ENCODE measurements around the gene MXRA5.
"Not testable (repeated sequence)": the region's sequence is repeated elsewhere in the genome, so short reads cannot be mapped to it uniquely, and the experiment has no call there.

MXRA5 gene, protein sequence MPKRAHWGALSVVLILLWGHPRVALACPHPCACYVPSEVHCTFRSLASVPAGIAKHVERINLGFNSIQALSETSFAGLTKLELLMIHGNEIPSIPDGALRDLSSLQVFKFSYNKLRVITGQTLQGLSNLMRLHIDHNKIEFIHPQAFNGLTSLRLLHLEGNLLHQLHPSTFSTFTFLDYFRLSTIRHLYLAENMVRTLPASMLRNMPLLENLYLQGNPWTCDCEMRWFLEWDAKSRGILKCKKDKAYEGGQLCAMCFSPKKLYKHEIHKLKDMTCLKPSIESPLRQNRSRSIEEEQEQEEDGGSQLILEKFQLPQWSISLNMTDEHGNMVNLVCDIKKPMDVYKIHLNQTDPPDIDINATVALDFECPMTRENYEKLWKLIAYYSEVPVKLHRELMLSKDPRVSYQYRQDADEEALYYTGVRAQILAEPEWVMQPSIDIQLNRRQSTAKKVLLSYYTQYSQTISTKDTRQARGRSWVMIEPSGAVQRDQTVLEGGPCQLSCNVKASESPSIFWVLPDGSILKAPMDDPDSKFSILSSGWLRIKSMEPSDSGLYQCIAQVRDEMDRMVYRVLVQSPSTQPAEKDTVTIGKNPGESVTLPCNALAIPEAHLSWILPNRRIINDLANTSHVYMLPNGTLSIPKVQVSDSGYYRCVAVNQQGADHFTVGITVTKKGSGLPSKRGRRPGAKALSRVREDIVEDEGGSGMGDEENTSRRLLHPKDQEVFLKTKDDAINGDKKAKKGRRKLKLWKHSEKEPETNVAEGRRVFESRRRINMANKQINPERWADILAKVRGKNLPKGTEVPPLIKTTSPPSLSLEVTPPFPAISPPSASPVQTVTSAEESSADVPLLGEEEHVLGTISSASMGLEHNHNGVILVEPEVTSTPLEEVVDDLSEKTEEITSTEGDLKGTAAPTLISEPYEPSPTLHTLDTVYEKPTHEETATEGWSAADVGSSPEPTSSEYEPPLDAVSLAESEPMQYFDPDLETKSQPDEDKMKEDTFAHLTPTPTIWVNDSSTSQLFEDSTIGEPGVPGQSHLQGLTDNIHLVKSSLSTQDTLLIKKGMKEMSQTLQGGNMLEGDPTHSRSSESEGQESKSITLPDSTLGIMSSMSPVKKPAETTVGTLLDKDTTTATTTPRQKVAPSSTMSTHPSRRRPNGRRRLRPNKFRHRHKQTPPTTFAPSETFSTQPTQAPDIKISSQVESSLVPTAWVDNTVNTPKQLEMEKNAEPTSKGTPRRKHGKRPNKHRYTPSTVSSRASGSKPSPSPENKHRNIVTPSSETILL (N-terminal part only)

DNA sequence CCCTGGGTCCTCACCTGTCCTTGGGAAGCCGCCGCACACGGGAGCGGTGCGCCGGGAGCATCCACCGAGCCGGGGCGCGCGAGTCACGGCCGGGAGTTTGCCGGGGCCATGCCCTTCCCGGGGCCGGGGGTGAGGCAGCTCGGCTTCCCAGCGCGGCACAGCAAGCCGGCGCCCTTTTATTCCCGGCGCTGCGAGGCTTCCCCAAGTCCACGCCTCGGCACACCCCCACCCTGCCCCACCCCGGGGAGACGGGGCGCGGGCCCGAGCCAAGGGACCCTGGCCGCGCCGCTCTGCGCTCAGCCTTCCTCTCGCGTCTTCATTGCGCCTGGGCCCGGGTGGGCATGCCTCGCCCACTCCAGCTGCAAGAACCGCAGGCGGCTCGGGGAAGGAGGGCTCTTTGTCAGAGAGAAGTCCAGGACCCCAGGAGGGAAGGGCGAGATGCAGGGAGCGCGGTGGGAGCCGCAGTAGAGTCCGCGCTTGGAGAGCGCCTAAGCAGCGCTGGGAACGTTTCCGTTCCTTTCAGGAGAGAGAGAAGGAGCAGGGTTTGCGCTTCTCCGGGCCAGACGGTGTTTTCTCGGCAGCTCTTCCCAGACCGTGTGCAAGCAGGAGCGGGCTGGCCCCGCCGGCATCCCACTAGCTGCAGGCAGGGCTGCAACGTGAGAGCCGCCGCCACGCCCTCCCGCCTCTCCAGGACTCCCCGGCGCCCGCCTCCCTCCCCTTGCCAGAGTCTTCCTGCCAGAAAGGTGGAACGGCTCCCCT lies at the start of gene MXRA5:
Gene MXRA5 (minus strand): TSS at position 152 of the 759 bp plus-strand sequence. CDS start 2,819 bp downstream, outside the sequence.
- no peak for TF ChIP-seq Cebpa-rat (IDR thresholded peaks at IDR 0.05)
- Histone ChIP-seq H3K36me3 (no peaks in the 10 kb centered on the region), H3K27me3 (no peaks in the 10 kb centered on the region), H3K27ac (no peak within 1 kb of the TSS), H3K9ac (no peak within 1 kb of the TSS), H3K4me3 (no peak within 1 kb of the TSS), H3K9me3 (peaks cover 41% of the 10 kb centered on the region), H3K4me1 (no peaks in the 10 kb centered on the region), H4K20me1 (no peaks in the 10 kb centered on the region), H3K4me2 (no peak within 1 kb of the TSS)

DNA sequence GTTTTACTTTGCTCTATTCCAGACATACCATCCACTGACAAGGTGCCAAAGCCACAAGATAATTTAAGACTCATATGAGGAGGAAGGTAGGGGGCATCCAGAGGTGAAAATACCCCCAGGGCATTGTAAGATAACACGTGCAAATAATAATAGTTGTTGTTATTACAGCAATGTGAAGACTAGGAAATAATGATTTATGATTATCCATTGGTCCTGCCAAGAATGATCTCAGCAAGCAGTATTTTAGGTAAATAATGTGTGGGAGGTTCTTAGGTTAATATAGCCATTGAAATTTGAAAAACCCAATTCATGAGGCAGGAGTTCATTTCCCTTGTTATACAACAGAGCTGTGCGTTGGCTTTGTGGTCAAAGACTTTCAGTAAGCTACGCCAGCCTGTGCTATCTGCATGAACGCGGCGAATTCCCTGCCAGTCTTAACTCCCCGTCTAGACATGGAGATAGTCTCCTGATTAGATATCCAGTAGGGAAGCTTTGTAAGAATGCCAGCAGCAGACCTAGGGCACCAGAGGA lies 47.2 kb upstream of the MXRA5 start:
- Histone ChIP-seq H3K4me2 (no peak overlapping the region), H3K4me3 (no peak overlapping the region), H3K27me3 (no peaks in the 10 kb centered on the region), H3K27ac (no peak overlapping the region), H4K20me1 (no peaks in the 10 kb centered on the region), H3K4me1 (no peaks in the 10 kb centered on the region), H3K9ac (no peak overlapping the region), H3K9me3 (no peaks in the 10 kb centered on the region), H3K36me3 (no peaks in the 10 kb centered on the region)
- TF ChIP-seq Cebpa-rat (IDR thresholded peaks at IDR 0.05): no peak

DNA sequence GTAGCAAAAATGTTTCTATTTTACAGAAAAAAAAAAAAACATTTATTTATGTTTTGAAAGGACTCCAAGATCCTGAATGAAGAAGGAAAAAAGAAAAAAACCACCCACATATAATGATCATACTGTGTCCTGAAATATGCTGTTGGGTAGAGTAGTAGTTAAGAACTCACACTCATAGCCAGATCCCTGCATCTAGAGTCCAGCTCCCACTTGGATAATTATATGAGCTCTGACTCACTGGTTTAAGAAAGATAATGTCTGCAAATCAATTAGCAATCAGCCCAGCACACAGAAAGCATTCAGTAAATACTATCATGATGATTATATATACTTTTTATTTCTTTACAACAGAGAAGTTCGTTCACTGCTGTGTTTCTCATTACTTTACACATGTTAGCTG lies 46.7 kb upstream of the MXRA5 start:
- Histone ChIP-seq H3K4me2 (no peak overlapping the region), H3K27ac (no peak overlapping the region)

DNA sequence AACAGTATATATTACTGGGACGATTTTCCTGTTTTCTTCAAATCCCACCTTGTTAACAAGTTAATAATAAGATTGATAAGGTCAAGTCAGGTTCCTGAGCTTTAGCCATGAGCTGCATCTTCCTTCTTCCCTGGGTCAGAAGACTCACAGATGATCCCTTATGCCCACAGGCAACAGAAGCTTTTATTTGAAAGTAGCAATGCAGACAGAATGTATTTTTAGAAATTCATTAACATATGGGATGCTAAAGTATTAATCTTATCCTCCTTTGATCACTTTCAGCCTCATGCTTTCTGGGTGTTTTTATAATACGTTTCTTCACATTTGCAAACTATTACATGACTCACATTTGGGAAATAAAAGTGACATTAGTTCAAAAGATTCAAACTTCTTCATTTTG lies 42.0 kb upstream of the MXRA5 start:
- Histone ChIP-seq H3K27ac (no peak overlapping the region), H3K4me3 (no peak overlapping the region), H3K9ac (no peak overlapping the region), H3K9me3 (no peaks in the 10 kb centered on the region), H3K4me2 (no peak overlapping the region), H4K20me1 (no peaks in the 10 kb centered on the region), H3K36me3 (no peaks in the 10 kb centered on the region), H3K4me1 (peaks cover 7% of the 10 kb centered on the region), H3K27me3 (no peaks in the 10 kb centered on the region)
- TF ChIP-seq Cebpa-rat (IDR thresholded peaks at IDR 0.05): no peak

More for the DNA sequence above, 46.7 kb upstream of the MXRA5 start:
- Histone ChIP-seq H3K9ac (no peak overlapping the region), H3K9me3 (no peaks in the 10 kb centered on the region), H3K36me3 (no peaks in the 10 kb centered on the region), H3K4me3 (no peak overlapping the region), H4K20me1 (no peaks in the 10 kb centered on the region), H3K27me3 (no peaks in the 10 kb centered on the region), H3K4me1 (no peaks in the 10 kb centered on the region)
- no peak for TF ChIP-seq Cebpa-rat (IDR thresholded peaks at IDR 0.05)

DNA sequence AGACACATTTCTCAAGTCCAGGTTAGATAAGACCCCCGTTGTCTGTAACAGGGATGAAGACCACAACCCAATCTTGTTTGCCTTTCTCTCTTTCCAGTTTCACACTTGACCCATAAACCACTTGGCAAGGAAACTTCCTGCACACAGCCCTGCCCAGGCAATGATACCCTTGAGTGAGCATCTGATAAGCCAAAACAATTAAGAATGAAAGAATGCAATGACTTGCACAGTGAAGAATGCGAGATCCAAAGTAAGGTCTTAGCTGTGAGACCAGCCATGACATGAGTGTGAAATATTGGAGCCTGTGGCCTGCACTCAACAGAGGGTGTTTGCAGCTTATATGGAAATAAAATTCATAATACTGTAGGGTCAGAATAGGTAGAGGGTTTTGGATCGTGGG lies 37.9 kb upstream of the MXRA5 start:
- H4K20me1 ChIP-seq: no peaks in the 10 kb centered on the region
- H3K36me3 ChIP-seq: no peaks in the 10 kb centered on the region
- H3K9me3 ChIP-seq: no peaks in the 10 kb centered on the region
- no peak overlapping the region for H3K27ac ChIP-seq
- no peaks in the 10 kb centered on the region for H3K27me3 ChIP-seq
- H3K9ac ChIP-seq: no peak overlapping the region
- peaks cover 7% of the 10 kb centered on the region for H3K4me1 ChIP-seq
- TF ChIP-seq Cebpa-rat (IDR thresholded peaks at IDR 0.05): no peak
- no peak overlapping the region for H3K4me2 ChIP-seq
- H3K4me3 ChIP-seq: no peak overlapping the region

DNA sequence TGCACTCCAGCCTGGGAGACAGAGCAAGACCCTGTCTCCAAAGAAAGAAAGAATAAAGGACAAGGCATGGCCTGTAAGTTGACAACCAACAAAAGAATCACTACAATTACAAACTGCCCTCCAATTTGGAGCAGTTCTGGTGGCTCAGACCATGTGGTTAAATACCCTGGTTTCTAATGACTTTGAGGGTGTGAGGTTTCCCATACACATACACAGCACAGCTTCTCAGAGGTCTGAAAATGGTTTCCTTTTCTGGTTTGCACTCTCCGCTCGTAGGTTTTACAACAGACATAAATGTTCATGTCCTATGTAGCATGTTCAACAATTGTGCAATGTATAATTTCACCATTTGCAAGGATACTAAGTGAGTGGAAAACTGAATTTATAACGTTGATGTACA lies 34.2 kb upstream of the MXRA5 start:
- Histone ChIP-seq H4K20me1 (no peaks in the 10 kb centered on the region), H3K4me2 (no peak overlapping the region), H3K4me1 (peaks cover 7% of the 10 kb centered on the region), H3K36me3 (no peaks in the 10 kb centered on the region), H3K27me3 (no peaks in the 10 kb centered on the region), H3K9ac (no peak overlapping the region), H3K9me3 (no peaks in the 10 kb centered on the region; the same call in 1 of the 2 replicates), H3K4me3 (no peak overlapping the region), H3K27ac (no peak overlapping the region)
- no peak for TF ChIP-seq Cebpa-rat (IDR thresholded peaks at IDR 0.05)

DNA sequence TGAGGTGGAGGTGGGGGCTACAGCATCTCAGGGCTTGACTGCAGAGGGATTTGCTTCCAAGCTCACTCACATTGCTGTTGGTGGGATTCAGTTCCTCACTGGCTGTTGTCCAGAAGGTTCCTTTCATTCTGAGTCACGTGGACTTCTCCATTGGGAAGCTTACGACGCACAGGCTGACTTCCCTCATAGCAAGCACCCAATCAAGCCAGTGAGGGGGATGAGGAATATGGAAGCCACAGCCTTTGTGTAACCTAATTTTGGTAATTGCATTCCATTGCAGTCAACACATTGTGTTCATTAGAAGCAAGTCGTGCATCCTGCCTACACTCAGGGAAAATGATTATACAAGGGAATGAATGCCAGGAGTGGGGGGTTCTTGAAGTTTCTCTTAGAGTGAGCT lies 32.7 kb upstream of the MXRA5 start:
- TF ChIP-seq Cebpa-rat (IDR thresholded peaks at IDR 0.05): no peak
- Histone ChIP-seq H3K36me3 (no peaks in the 10 kb centered on the region), H3K9ac (no peak overlapping the region), H3K4me2 (no peak overlapping the region), H3K27ac (no peak overlapping the region), H3K9me3 (no peaks in the 10 kb centered on the region; the same call in 1 of the 2 replicates), H3K27me3 (no peaks in the 10 kb centered on the region), H3K4me1 (peaks cover 2% of the 10 kb centered on the region), H4K20me1 (no peaks in the 10 kb centered on the region), H3K4me3 (no peak overlapping the region)

DNA sequence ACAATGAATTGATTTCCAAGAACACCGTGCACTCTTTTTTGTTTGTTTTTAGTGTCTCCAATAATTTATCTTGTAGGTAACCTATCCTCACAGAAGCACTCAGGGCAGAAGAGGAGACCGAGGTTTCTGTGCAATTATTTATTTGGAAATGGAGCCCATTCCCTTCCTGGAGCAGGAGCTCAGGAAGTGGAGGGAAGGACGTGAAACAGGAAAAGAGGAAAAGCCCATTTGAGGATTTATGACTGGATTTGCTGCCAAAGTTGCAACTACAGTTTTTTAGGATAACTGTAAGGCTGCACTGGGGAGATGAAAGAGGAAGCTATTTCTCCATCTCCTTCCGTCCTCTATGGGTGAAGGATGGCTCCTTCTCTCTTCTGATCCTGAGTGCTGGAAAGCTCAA lies 31.7 kb upstream of the MXRA5 start:
- H3K27me3 ChIP-seq: no peaks in the 10 kb centered on the region
- TF ChIP-seq Cebpa-rat (IDR thresholded peaks at IDR 0.05): no peak
- no peaks in the 10 kb centered on the region for H3K4me1 ChIP-seq
- H3K4me3 ChIP-seq: no peak overlapping the region
- no peak overlapping the region for H3K27ac ChIP-seq
- no peaks in the 10 kb centered on the region for H4K20me1 ChIP-seq
- no peak overlapping the region for H3K9ac ChIP-seq
- no peaks in the 10 kb centered on the region for H3K36me3 ChIP-seq
- H3K9me3 ChIP-seq: no peaks in the 10 kb centered on the region; the same call in 1 of the 2 replicates
- H3K4me2 ChIP-seq: no peak overlapping the region

DNA sequence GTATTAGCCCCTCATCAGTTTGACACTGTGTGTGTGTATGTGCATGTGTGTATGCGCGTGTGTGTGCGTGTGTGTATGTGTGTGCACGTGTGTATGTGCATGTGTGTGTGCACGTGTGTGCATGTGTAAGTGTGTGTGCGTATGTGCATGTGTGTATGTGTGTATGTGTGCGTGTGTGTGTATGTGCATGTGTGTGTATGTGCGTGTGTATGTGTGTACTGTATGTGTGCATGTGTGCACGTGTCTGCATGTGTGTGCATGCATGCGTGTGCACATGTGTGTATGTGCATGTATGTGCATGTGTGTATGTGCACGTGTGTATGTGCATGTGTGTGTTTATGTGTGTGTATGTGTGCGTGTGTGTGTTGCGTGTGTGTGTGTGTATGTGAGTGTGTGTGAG lies 31.1 kb upstream of the MXRA5 start:
- no peak overlapping the region for H3K27ac ChIP-seq
- no peaks in the 10 kb centered on the region for H4K20me1 ChIP-seq
- no peaks in the 10 kb centered on the region; the same call in 1 of the 2 replicates for H3K9me3 ChIP-seq
- H3K27me3 ChIP-seq: no peaks in the 10 kb centered on the region
- no peak for TF ChIP-seq Cebpa-rat (IDR thresholded peaks at IDR 0.05)
- no peak overlapping the region for H3K4me3 ChIP-seq
- H3K9ac ChIP-seq: no peak overlapping the region
- H3K4me2 ChIP-seq: no peak overlapping the region
- H3K36me3 ChIP-seq: no peaks in the 10 kb centered on the region
- H3K4me1 ChIP-seq: no peaks in the 10 kb centered on the region

DNA sequence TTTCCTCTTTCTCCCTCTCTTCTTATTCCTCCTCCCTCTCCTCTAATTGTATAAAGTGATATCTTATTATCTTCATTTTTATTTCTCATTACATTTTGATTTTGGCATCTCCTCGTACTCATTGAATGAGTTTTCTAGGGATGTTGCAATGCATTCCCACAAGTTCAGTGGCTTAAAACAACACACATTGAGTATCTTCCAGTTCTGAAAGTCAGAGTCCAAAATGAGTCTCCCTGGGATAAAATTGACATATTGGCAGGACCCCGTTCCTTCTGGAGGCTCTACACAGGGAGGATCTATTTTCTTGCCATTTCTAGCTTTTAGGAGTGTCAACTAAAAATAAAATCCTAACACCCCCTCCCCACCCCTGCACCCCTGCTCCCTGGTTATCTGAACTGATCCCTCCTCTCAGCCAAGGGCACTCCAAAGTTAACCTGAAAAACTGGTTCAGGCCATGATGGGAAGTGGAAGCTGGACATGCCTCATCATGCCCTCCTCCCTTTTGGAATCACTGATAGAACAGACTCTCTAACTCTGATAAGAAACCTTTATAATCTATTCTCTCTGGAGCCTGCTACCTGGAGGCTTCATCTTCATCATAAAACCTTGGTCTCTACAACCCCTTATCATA lies 29.5 kb upstream of the MXRA5 start:
- not testable (repeated sequence) for H3K27me3 ChIP-seq, H3K36me3 ChIP-seq, H3K4me1 ChIP-seq, H4K20me1 ChIP-seq, H3K27ac ChIP-seq, H3K4me3 ChIP-seq, H3K9ac ChIP-seq, H3K4me2 ChIP-seq, H3K9me3 ChIP-seq
